SKM-1 treated with dmso at 0.1 percent for 144 hours (cell line): Measurements from ENCODE around the gene ERGIC3.
A peak's percentile ranks its signal among the peaks of the same experiment; 100 is the strongest.
"Not testable (repeated sequence)": the region's sequence is repeated elsewhere in the genome, so short reads cannot be mapped to it uniquely, and the experiment has no call there.

Experiments
- DNase-seq: peaks from one replicate; lab custom pipeline; 2025; ENCODE audit not compliant: unreplicated experiment; lab: John Stamatoyannopoulos, UW

Gene ERGIC3

DNA sequence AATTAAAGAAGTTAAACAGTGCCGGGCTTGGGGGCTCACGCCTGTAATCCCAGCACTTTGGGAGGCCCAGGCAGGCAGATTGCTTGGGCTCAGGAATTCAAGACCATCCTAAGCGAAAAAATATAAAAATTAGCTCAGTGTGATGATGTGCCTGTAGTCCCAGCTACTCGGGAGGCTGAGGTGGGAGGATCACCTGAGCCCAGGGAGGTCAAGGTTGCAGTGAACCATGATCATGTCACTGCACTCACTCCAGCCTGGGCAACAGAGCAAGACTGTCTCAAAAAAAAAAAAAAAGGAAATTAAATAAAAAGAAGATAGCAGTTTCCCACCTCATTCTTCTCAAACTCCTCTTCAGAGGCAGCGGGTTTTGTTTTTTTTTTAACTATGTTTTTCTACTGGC lies 24.1 kb upstream of the ERGIC3 start:
- DNase-seq = not testable (repeated sequence)

DNA sequence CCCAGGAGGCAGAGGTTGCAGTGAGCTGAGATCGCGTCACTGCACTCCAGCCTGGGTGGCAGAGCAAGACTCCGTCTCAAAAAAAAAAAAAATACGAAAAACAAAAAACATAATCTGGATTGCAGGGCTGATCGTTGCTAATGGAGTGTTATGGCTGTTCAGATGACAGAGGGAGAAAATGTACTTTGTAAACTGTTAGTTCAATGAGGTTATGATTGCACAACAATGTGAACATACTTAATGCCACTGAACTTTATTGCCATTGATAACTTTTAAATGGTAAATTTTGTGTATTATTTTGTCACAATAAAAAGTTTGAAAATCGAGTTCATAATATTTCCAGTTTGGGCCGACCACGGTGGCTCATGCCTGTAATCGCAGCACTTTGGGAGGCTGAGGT lies 22.9 kb upstream of the ERGIC3 start:
- DNase-seq = no peak

DNA sequence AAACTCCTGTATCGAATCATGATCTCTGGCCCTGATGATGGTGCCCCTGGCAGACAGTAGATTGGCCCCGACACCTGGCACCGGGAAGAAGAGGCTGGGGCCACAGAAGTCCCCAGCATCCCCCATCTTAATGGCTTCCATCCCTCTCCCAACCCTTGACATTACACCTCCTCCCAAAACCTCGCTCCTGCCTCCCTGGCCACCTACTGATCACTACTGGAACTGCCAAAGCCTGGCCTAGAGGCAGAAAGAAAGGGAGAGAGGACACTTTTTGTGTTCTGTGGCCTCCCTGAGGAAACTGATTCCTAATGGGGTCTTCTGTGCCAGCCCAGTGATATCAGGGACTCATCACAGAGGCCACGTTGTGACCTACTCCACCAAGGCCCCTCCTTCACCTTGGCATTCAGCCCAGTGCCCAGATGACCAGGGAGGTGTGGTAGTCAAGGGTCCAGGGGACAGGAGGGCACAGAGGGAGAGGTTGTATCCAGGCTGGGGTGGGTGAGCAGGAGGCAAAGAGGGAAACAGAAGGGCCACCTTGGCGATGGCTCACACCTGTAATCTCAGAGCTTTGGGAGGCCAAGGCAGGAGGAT lies 18.5 kb upstream of the ERGIC3 start:
- peak; percentile 30 for DNase-seq

DNA sequence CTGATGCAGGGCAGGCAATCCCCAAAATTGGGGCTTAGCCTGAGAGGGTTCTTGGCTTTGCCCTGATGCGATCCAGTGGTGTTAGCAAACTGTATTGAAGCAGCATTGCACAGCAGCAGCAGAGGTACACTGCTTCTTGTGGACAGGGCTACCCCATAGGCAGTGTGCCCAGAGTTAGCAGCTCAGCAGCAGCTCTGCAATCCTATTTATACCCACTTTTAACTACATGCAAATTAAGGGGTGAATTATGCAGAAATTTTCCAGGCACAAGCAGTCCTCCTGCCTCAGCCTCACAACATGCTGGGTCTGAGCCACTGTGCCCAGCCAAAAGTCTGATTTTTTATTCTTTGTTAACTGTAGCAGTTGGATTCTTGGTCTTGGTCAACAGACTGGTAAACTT lies 16.2 kb upstream of the ERGIC3 start:
- DNase-seq = no peak

DNA sequence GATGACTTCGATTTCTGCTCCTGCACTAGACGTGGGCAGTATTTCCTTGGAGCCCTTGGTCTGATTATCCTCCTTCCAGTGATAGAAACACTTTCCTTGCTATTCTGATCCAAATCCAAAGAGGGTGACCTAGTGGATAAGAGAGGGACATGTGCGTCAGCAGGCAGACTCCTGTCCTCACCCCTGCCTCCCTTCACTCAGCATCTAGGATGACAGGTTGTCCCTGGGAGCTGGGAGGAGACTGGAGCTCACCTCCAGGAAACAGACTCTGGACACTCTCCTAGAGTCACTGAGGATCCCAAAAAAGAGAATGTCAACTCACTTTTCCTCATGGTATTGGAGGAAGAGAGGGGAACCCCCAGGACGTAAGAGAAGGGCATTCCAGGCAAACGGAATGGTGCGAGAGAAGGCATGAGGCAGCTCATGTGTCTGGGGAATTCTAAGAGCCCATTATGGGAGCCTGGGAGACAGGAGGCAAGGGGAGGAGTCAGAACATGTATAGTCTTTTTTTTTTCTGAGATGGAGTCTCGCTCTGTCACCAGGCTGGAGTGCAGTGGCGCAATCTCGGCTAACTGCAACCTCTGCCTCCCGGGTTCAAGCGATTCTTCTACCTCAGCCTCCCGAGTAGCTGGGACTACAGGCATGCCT lies 14.6 kb upstream of the ERGIC3 start:
- no peak for DNase-seq

DNA sequence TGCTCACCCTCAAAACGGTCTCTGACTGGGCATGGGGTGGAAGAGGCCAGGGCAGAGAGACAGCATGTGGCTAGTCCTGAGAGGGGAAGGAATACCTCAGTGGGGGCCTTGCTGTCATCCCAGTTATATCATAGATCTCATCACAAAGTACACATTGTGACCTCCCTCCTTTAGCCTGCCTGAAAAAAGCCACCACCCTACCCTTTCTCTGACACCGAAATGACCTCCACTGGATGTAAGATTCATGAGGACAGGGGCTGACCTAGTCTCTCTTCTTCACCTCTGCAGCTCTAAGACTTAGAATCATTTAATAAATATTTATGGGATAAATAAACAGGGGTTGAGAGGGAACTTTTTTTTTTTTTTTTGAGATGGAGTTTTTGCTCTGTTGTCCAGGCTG lies 12.3 kb upstream of the ERGIC3 start, which contains the start of gene C20orf173:
Gene C20orf173, minus strand, starts transcription at position 101 of the 400 bp plus-strand sequence. CDS start 279 bp downstream, outside the sequence.
- no peak for DNase-seq

DNA sequence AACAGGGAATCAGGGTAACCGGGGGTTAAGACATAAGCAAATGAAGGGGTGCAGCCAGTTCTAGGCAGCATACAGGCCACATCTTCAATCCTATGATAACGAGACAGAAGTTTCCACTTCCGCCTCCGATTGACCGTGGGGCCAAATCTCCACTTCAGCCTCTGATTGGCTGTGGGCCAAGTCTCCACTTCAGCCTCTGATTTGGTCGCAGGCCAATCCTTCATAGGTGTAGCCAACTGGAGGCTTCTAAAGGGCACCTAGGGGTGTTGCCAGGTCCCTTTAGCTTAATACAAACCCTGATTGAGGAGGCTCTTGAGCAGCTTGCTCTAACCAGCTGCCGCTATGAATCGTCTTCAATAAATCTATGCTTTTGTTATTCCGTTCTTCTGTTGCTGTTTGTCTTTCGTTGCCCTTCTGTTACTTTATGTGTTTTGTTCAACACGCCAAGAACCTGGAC lies 2.1 kb upstream of the ERGIC3 start:
- no peak for DNase-seq

DNA sequence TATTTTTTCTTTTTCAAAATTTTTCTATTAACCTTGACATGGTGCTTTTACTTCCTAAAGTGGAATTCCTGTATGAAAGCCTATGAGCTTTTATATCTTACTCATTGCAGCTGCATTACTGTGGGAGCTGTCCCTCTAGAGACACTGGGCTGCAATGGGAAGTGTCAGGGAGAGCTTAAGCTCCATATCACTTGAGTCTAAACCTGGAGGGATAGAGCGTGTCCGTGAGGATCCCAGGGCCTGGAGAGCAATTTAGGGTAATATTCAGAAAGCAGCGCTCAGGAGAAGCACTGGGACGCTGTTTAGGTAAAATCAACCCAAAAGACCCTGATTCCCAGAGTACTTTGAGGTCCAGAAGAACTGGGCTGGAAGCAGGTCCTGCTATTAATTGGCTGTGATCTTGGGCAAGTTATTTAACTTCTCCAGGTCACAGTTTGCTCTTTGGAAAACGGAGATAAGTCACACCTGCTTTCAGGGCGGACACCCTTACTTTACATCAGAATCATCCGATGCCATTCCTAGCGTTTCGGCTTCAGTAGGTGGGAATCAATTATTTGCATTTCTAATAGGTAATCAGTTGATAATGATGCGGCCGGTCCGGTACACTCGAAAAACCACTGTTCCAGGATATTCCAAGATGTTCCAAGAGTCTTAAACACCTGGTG lies 628 bp upstream of the ERGIC3 start:
- no peak for DNase-seq

DNA sequence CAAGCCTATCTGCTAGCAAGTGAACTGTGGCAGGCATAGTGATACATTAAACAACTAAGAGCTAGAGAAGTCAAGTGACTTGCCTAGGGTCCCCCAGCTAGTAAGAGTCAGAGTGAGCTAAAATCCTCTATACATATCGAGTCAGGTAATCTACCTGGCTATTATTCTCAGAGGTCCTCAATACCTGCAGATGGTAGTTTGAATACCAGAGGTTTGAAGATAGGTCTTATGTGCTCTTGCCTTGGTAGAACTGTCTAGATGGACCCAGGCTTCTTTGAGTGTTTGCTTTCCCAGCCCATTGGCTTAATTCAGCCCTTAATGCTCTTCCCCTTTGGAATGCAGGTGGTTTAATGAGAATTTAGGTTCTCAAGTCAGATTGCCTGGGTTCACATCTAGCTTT lies 1.1 kb downstream of the ERGIC3 start:
- no peak for DNase-seq

DNA sequence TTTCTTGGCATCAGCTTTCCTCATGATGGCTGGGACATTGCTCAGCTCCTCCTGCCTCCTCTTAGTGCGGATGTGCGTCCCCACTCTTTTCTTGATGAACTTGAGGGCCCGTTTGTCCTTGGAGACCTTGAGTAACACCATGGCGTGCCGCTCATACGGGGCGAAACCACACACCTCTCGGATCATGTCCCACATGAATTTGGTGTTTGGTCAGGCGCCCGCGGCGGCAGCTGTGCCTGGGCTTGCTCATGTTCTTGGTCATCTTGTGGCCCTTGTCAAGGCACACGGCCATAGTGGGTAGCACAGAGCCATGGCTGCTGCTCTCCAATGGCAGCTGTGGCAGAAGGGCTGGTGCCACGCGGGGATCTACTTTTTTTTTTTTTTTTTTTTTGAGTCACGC lies 2.6 kb downstream of the ERGIC3 start:
- DNase-seq = no peak

DNA sequence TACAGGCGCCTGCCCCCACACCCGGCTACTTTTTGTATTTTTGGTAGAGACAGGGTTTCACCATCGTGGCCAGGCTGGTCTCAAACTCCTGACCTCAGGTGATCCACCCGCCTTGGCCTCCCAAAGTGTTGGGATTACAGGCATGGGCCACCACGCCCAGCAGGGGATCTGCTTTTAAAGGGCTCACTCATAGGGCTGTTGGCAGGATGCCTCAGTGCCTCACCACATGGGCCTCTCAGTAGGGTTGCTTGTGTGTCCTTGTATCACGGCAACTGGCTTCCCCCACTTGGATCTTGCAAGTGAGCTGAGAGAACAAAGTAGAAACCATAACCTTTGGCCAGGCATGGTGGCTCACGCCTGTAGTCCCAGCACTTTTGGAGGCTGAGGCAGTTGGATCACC lies 3.1 kb downstream of the ERGIC3 start:
- DNase-seq = not testable (repeated sequence)

DNA sequence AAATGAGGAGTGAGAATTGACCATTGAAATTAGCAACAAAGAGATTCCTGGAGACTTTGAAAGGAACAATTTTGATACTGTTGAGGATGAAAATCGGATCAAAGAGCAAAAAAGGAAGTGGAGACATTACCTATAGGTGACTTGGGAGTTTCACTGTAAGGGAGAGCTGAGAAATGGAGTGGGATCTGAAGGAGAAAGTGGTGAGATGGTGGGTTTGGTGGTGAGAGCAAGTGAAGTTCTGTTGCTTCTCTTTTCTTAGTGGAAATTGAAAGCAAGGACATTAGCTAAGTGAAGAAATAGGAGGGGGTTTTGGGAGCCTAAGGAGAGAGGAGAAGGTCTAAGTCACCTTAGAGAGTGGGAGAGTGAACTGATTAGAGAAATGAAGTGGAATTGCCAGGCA lies 4.2 kb downstream of the ERGIC3 start:
- no peak for DNase-seq

DNA sequence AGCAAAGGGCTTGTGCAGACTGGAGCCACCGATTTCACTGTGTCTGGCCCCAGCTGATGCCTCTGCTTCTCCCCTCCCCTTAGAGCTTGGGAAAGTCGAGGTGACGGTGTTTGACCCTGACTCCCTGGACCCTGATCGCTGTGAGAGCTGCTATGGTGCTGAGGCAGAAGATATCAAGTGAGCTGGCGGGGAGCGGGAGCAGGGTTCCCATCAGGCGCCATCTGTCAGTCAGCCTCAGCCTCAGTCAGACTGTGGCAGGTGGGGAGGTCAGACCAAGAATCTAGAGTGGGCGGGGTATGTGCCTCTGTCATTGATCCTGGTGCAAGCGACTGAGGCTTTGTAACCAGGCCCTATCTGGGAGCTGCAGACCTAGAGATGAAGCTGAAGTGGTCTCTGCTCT lies 5.5 kb downstream of the ERGIC3 start:
- DNase-seq = no peak

DNA sequence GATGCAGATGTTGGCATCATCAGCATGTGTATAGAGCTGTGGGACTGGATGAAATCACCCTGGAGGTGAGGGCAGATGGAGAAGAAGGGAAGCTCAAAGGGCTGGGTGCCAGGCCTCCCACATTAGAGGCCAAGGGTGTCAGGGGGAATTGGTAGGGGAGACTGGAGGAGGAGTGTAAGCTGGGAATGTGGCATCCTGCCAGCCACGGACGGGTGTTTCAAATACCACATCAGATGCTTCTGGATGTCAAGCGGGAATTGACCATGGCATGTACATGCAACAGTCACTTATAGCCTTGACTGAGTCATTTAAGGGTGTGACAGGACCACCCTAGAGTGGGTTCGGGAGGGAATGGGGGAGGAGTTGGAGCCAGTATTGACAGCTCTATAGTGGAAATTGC lies 9.6 kb downstream of the ERGIC3 start:
- DNase-seq = no peak

DNA sequence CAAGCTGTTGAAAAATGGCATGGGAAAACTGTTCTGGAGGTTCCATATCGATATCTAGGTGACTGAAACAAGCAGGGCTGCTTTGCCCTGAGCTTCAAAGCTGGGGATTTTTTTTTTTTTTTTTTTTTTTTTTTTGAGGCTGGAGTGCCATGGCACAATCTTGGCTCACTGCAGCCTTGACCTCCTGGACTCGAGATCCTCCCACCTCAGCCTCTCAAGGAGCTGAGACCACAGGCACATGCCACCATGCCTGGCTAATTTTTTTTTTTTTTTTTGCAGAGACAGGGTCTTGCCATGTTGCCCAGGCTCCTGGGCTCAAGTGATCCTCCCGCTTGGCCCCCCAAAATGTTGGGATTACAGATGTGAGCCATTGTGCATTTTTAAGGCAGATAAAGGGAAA lies 11.0 kb downstream of the ERGIC3 start:
- DNase-seq = no peak

DNA sequence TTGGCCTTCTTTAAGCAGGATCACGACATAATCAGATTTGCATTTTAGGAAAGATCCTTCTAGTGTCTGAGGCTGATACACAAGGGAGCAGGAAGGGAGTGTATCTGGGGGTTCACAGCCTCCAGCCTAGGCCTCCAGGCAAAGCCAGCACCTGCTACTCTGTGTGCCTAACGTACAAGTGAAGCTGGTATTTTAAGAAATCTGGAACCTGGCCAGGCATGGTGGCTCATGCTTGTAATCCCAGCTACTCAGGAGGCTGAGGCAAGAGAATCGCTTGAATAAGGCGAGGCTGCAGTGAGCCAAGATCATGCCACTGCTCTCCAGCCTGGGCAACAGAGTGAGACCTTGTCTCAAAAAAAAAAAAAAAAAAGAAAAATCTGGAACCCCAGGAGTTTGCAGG lies 13.6 kb downstream of the ERGIC3 start:
- DNase-seq = not testable (repeated sequence)

DNA sequence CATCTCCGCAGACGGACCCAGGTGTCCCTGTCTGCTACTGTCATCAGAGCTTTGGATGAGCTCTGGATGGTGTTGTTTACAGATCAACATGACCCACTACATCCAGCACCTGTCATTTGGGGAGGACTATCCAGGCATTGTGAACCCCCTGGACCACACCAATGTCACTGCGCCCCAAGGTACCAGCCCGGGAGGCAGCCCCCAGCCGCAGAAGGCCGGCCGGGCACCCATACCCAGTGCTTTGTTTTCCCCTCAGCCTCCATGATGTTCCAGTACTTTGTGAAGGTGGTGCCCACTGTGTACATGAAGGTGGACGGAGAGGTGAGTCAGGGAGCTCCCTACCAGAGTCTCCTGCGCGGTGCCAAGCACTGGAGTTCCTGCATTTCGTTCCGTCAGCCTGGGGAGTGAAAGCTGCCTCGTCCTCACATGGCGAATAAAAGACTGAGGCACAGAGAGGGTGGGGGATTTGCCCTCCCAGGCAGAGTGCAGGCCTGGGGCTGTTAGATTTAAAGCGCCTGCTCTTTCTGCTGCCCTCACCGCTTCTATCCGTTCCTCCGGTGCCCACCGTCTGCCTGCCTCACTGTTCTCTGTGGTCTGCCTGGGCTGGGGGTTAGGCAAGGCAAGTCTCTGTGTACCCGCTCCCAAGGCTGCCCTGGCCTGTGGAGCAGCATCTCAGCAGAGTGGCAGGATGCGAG lies 14.2 kb downstream of the ERGIC3 start:
- no peak for DNase-seq

DNA sequence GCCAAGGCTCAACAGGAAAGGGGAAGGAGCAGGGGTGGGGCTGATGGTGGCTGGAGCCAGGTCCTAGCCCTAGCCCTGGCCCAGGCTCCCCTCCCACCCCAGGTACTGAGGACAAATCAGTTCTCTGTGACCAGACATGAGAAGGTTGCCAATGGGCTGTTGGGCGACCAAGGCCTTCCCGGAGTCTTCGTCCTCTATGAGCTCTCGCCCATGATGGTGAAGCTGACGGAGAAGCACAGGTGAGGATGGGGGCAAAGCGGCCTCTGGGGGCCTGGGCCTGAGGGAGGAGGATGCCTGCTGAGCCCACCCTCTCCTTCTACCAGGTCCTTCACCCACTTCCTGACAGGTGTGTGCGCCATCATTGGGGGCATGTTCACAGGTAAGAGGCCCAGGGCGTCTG lies 15.0 kb downstream of the ERGIC3 start:
- DNase-seq = no peak

DNA sequence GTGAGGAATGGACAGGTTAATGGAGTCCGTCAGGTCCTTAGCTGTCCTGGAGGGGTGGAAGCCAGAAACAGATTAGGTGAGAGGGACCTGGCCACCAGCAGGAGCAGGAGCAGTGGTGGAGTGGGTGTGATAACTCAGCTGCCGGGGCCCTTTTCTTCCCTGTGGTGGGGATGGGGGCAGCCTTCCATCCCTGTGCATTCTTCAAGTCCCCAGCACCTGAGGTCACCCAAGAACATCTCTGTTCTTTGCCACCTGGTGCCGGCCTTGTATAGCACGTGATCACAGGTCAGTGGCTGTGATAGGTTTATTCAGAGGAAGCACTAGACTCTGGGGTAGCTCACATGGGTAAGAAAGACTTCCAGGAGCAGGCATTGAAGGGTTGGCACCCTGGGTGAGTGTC lies 16.6 kb downstream of the ERGIC3 start:
- DNase-seq = no peak

DNA sequence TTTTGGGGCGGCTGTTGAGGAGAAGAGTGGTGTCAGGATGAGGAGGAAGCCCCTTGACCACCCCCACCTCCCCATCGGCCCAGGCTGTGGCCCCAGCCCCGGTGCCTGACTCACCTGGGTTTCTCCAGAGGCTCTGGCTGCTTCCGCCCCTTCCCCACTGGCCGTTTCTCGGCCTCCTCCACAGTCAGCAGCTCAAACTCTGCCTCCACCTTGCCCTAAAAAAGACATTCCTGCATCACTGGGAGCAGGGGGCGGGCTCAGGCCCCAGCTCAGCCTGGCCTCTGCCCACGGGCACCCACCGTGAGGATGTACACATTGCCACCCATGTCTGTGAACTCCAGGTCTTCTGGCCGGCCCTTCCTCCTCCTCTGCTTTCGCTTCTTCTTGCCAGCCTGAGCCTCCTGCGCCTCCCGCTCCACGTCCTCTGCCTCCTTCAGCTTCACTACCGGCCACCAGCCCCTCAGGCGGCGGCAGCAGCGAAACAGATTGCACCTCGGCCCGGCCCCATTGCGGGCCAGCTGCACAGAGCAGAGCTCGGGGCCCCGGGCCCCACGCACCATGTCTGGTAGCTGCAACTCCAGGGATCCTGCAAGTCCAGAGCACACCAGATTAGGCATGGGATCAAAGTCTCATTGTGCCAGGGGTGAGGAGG lies 17.3 kb downstream of the ERGIC3 start:
- no peak for DNase-seq

DNA sequence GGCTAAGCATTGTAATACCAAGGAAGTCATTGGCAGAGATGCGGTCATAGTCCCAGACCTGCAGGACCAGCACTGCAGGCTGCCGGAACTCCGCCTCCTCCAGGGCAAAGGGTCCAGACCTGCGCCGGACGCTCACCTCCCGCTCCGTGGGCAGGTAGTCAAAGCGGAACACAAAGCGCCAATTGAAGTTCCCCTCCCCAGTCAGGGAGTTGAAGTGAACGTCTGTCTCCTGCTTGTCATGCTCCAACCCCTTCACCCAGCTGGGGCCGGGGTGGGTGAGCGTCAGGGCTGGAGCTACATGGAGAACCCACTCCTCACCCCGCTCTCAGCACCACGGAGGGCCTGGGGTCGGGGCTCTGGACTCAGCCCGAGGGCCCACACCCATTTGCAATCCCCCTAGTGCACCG lies 18.2 kb downstream of the ERGIC3 start:
- DNase-seq = no peak
